ENCODE results near the gene REG1B.
A peak's percentile ranks its signal among the peaks of the same experiment; 100 is the strongest.
"Not testable (repeated sequence)": the region's sequence is repeated elsewhere in the genome, so short reads cannot be mapped to it uniquely, and the experiment has no call there.

Gene REG1B

GRCh38 chr2:79090693-79091092 lies 2.9 kb upstream of the REG1B start:
- no peak overlapping the region for H3K4me2 ChIP-seq
- H3K9ac ChIP-seq: no peak overlapping the region
- H4K20me1 ChIP-seq: no peaks in the 10 kb centered on the region
- no peaks in the 10 kb centered on the region for H3K27me3 ChIP-seq
- H3K4me1 ChIP-seq: peaks cover 13% of the 10 kb centered on the region
- no peaks in the 10 kb centered on the region for H3K9me3 ChIP-seq
- no peaks in the 10 kb centered on the region for H3K36me3 ChIP-seq
- H3K4me3 ChIP-seq: no peak overlapping the region
- H3K27ac ChIP-seq: no peak overlapping the region
- TF ChIP-seq Cebpa-rat (IDR thresholded peaks at IDR 0.05): no peak

DNA sequence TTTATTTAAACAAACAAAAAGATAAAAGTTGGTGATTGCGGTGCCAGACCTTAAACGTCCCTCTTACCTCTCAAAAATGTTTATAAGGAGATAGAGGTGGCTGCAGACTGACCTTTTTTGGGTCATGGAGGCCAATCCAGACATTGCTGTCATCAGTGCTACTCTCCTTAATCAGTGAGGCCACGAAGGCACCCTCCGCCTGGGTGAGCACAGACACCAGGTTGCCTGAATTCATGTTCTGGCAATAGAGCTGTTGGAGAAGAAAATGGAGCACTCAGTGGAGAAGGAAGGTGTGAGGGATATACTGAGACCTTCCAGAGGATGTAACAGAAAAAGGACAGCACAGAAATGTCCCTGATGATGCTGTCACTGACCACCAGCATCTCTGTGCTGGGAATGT lies 1.5 kb downstream of the REG1B start:
- Histone ChIP-seq H3K9ac (no peak overlapping the region), H3K4me1 (peaks cover 15% of the 10 kb centered on the region; the same call in 1 of the 2 replicates), H3K9me3 (no peaks in the 10 kb centered on the region), H3K36me3 (no peaks in the 10 kb centered on the region), H3K27me3 (no peaks in the 10 kb centered on the region), H4K20me1 (no peaks in the 10 kb centered on the region), H3K27ac (no peak overlapping the region), H3K4me3 (no peak overlapping the region), H3K4me2 (no peak overlapping the region)
- no peak for TF ChIP-seq Cebpa-rat (IDR thresholded peaks at IDR 0.05)

GRCh38 chr2:79085382-79085781 lies 2.4 kb downstream of the REG1B start:
- no peaks in the 10 kb centered on the region for H3K27me3 ChIP-seq

GRCh38 chr2:79084495-79085135 lies 3.2 kb downstream of the REG1B start:
- Histone ChIP-seq H3K4me2 (peak overlapping the region; percentile 17; the same call in 1 of the 2 replicates), H3K27me3 (no peaks in the 10 kb centered on the region), H4K20me1 (no peaks in the 10 kb centered on the region), H3K4me1 (peaks cover 15% of the 10 kb centered on the region; the same call in 1 of the 2 replicates), H3K36me3 (no peaks in the 10 kb centered on the region), H3K27ac (no peak overlapping the region), H3K9me3 (no peaks in the 10 kb centered on the region), H3K9ac (no peak overlapping the region), H3K4me3 (no peak overlapping the region)
- no peak for TF ChIP-seq Cebpa-rat (IDR thresholded peaks at IDR 0.05)

More at GRCh38 chr2:79085382-79085781, 2.4 kb downstream of the REG1B start:
- no peak overlapping the region for H3K27ac ChIP-seq
- TF ChIP-seq Cebpa-rat (IDR thresholded peaks at IDR 0.05): no peak
- H3K9me3 ChIP-seq: no peaks in the 10 kb centered on the region
- H3K9ac ChIP-seq: no peak overlapping the region
- no peaks in the 10 kb centered on the region for H3K36me3 ChIP-seq
- no peak overlapping the region for H3K4me2 ChIP-seq
- H3K4me3 ChIP-seq: no peak overlapping the region
- H3K4me1 ChIP-seq: peaks cover 15% of the 10 kb centered on the region; the same call in 1 of the 2 replicates
- H4K20me1 ChIP-seq: no peaks in the 10 kb centered on the region

DNA sequence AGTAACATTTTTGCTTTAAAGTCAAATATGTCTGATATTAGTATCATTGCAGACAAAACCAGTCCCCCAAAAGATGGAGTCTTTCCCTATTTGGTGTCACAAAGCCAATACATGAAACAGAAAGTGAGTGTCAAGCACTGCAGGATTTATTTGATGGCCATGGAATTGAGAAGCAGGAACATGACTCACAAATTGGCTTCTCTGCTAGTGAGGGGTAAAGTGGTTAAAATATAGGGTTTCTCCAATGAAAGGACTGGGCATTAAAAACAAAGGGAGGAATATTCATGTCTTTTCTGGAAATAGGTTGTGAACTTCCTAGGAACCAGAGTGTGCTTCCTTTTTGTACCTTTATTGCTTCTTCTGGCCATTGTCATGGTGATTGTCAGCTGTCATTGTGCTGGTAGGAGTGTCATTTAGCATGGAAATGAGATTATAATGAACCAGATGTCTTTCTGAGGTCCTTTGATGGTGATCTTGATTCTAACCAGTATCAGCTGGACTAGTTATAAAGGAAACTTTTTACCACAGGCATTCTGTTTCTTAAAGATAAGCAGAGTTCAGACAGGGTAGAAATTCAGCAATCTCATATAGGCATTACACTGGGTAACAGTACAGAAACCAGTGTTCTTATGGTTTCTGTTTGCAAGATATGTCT lies 4.1 kb downstream of the REG1B start:
- Histone ChIP-seq H3K4me2 (peak overlapping the region; percentile 17; the same call in 1 of the 2 replicates), H4K20me1 (no peaks in the 10 kb centered on the region), H3K27ac (no peak overlapping the region), H3K4me3 (no peak overlapping the region), H3K4me1 (peaks cover 15% of the 10 kb centered on the region; the same call in 1 of the 2 replicates), H3K9me3 (no peaks in the 10 kb centered on the region), H3K27me3 (no peaks in the 10 kb centered on the region), H3K36me3 (no peaks in the 10 kb centered on the region), H3K9ac (no peak overlapping the region)
- no peak for TF ChIP-seq Cebpa-rat (IDR thresholded peaks at IDR 0.05)

DNA sequence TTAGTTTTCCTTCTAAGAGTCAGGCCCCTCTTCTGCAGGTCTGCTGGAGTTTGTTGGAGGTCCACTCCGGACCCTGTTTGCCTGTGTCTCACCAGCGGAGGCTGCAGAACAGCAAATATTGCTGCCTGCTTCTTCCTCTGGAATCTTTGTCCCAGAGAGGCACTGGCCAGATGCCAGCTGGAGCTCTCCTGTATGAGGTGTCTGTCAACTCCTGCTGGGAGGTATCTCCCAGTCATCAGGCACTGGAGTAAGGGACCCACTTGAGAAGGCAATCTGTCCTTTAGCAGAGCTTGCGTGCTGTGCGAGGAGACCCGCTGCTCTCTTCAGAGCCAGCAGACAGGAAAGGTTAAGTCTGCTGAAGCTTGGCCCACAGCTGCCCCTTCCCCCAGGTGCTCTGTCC lies 4.8 kb downstream of the REG1B start:
- H3K4me1 ChIP-seq: peaks cover 15% of the 10 kb centered on the region; the same call in 1 of the 2 replicates
- no peaks in the 10 kb centered on the region for H3K36me3 ChIP-seq
- H3K9me3 ChIP-seq: no peaks in the 10 kb centered on the region
- H3K27ac ChIP-seq: no peak overlapping the region
- no peak overlapping the region for H3K4me2 ChIP-seq
- no peak for TF ChIP-seq Cebpa-rat (IDR thresholded peaks at IDR 0.05)
- no peaks in the 10 kb centered on the region for H4K20me1 ChIP-seq
- no peaks in the 10 kb centered on the region for H3K27me3 ChIP-seq
- H3K4me3 ChIP-seq: no peak overlapping the region
- H3K9ac ChIP-seq: no peak overlapping the region

DNA sequence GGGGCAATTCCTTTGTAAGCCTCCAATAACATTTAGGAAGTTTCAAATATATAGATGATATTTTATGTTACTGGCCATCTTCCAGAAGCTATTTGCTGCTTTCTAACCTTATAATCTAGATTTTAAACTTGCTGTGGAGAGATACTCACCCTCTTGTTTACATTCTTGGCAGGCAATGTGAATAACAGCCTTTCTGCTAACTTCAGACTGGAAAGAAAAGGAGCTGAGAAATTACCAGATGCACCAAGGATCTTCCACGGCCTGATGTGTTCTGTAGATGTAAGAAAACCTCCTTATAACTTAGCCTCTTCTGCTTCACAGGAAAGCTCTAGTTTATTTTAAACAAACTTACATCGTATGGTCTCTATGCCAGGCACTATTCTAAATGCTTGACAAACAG lies 16.7 kb downstream of the REG1B start:
- Histone ChIP-seq H4K20me1 (no peaks in the 10 kb centered on the region), H3K9me3 (no peaks in the 10 kb centered on the region), H3K27me3 (no peaks in the 10 kb centered on the region), H3K27ac (no peak overlapping the region), H3K4me1 (no peaks in the 10 kb centered on the region), H3K4me2 (no peak overlapping the region), H3K4me3 (no peak overlapping the region), H3K9ac (no peak overlapping the region), H3K36me3 (no peaks in the 10 kb centered on the region)
- no peak for TF ChIP-seq Cebpa-rat (IDR thresholded peaks at IDR 0.05)

- Histone ChIP-seq H3K9me3 (no peaks in the 10 kb centered on the region), H3K9ac (no peak overlapping the region), H3K27ac (no peak overlapping the region), H3K4me3 (no peak overlapping the region), H3K36me3 (no peaks in the 10 kb centered on the region), H3K4me1 (no peaks in the 10 kb centered on the region), H4K20me1 (no peaks in the 10 kb centered on the region), H3K4me2 (no peak overlapping the region), H3K27me3 (no peaks in the 10 kb centered on the region)
- no peak for TF ChIP-seq Cebpa-rat (IDR thresholded peaks at IDR 0.05)
Observed at GRCh38 chr2:79065201-79065600, 22.6 kb downstream of the REG1B start.

DNA sequence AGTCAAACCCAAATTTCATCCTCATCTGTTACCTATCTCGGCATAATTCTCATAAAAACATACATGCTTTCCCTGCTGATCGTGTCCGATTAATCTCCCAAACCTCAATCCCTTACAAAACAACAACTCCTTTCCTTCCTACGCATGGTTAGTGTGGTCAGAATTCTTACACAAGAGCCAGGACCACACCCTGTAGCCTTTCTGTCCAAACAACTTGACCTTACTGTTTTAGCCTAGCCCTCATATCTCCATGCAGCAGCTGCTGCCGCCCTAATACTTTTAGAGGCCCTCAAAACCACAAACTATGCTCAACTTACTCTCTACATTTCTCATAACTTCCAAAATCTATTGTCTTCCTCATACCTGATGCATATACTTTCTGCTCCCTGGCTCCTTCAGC lies 33.0 kb downstream of the REG1B start:
- not testable (repeated sequence) for H3K4me2 ChIP-seq, H3K27me3 ChIP-seq, H4K20me1 ChIP-seq, H3K4me3 ChIP-seq, H3K4me1 ChIP-seq, H3K27ac ChIP-seq, H3K9ac ChIP-seq, H3K36me3 ChIP-seq, H3K9me3 ChIP-seq

DNA sequence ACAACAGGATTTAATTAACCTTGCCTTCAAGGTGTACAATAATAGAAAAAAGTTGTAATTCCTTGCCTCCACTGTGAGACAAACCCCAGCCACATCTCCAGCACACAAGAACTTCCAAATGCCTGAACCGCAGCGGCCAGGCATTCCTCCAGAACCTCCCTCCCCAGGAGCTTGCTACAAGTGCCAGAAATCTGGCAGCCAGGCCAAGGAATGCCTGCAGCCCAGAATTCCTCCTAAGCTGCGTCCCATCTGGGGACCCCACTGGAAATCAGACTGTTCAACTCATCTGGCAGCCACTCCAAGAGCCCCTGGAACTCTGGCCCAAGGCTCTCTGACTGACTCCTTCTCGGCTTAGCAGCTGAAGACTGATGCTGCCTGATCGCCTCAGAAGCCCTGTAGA lies 34.3 kb downstream of the REG1B start:
- H3K4me2 ChIP-seq, H3K4me1 ChIP-seq, H3K36me3 ChIP-seq: not testable (repeated sequence)

More for the DNA sequence above, 34.3 kb downstream of the REG1B start:
- H3K27me3 ChIP-seq, H3K9ac ChIP-seq, H3K9me3 ChIP-seq, H3K4me3 ChIP-seq, H4K20me1 ChIP-seq, H3K27ac ChIP-seq: not testable (repeated sequence)
